HK-2 (cell line): ENCODE data around the gene EHD4.

ENCODE experiments used
- DNase-seq: peaks from one replicate; pipeline ENCODE4 v3.0.0-alpha.2; 2018; ENCODE audit not compliant: unreplicated experiment

EHD4 gene

DNA sequence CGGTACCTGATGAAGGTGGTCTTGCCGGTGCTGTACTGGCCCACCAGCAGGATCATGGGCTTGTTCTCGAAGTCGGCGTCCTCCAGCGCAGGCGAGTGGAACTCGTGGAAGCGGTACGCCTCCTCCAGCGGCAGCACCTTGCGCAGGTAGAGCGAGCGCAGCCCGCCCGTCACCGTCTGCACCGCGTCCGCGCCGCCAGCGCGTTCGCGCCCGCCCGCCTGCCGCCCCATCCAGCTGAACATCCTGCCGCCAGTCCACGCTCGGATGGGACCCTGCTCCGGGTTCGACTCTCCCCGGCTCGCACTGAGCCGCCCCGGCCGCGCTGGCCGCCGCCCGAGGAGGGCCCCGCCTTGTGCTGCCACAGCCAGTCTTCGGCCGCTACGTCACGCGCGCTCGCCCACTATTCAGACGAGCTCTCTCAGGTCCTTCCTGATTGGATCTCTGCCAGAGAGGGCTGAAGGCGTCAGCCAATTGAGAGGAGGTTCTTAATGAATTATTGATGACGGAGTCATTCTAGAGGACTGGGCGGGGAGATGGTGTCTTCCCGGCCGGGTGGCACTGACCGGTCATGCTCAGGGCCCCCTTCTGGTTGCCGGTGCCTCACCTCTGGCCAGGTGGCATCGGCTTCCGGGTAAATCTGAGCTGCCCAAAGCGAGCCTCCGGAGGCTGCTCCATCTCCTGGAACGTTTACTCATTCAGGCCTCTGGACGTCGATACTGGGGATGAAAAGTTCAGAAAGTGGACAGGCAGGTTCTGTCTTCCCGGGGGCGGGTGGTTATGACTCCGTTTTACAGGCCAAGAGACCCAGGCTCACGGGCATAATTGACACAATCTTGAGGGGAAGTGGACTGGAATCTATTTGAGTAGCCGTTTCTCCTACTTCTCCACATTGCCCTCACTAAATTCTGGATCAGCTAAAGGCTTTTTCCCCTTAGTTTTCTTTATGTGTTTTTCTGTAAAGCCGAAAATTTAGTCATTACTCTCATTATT, at the start of gene EHD4:
TSS of gene EHD4 (minus strand) at position 305 of the 990 bp plus-strand sequence. CDS start at position 242, 63 bp downstream.
- peak; percentile 94 for DNase-seq

DNA sequence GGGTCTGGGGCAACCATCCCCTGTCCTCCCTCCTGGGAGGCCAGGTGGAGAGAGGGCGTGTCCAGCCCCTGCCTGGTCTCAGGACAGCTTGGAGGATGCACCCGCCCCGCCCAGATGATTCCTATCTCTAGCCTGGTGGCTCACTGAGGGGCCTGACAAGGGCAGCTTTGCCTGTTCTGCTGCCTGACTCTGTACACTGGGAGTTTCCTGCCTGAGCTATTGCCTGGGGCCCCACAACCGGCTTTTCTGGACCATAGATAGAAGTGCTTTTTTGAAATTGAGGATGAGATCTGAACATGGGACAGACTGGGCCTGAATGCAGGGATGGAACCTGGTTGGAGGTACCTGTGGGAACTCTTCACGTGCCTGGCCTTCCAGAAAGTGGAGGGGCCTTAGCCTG, 49.2 kb upstream of the EHD4 start:
- DNase-seq, result no peak

DNA sequence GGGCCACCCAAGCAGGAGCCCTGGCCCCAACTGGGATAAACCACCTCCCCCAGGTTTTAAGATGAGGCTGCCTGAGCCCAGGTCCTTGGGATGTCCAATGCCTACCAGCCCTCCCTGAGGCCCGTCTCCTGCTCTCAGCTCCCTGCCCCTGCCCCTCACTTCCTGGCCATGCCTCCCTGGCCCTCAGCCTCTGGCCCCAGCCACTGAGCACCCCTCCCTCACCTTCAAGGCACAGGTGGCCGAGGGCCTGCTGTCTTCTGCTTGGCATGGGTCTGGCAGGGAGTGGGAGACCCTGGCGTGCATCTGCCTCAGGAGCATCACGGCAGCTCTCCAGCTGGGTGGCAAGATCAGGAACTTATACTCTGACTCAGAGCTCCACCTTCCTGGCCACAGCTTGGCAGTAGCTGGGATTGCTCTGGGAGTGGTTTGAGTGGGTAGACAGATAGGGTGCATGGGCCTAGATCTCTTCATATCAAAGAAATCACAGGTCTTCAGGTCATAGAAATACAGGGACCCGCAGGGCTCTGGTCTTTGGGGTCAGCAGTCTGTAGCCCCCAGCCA, 48.4 kb upstream of the EHD4 start, which contains the start of gene PLA2G4E:
TSS of gene PLA2G4E (minus strand) at position 330 of the 561 bp plus-strand sequence. CDS start at position 318, 12 bp downstream.
- DNase-seq, result no peak

DNA sequence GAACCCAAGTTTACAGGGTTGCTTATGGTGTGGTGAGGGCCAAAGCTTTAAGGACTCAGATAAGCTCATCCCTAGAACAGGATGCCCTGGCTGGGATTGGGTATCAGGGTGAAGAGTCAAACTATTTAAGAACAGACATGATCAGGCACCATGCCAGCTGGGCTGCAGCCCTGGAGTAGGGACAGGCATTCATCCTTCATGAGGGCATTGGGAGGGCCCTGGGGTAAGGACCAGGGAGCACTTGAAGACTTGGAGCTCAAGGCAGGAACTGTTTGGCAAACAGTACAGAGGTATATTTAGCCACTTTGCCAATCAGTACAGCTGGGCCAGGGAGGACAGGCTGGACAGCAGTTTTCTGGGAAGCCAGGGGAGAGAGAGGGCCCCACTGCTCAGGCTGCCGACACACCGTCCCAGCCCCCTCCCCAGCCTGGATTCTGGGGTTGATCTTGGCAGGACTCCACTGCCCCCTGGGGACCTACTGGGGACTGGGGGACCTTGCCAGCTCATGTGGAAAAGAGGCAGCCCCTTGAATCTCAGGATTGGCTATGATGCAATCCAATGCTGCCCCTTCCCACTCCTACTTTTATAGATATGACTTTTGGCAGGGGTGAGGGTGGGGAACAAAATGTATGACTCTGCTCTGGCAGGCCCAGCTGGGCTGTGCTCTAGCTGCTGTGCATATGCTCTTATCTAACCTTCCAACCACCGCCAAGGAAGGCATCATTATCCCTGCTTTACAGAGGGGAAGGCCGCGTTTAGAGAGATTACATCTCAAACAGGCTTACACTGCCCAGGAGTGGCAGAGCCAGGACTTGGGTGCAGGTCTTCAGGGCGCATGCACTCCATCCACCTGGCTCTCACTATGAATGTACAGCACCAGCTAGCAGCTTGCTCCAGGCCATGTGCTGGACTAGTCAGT, 46.2 kb upstream of the EHD4 start:
- DNase-seq, result no peak

DNA sequence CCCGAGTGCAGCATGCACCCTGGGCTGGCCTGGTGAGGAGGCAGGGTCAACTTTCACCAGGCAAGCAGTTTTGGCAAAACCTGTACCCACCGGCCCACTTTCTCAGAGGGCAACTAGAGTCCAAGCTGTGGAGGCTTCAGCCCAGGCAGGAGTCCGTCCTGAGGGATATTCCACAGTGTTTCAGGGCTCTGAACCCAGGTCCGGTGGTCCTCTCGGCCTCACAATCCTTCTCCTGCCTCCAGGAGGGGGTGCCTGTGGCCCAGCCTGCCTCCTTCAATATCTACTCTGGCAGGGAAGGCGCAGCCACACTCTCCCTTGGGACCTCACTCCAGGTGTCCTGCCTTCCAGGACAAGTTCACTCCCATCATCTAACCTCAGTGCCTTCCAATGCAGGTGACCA, 44.6 kb upstream of the EHD4 start:
- no peak for DNase-seq

DNA sequence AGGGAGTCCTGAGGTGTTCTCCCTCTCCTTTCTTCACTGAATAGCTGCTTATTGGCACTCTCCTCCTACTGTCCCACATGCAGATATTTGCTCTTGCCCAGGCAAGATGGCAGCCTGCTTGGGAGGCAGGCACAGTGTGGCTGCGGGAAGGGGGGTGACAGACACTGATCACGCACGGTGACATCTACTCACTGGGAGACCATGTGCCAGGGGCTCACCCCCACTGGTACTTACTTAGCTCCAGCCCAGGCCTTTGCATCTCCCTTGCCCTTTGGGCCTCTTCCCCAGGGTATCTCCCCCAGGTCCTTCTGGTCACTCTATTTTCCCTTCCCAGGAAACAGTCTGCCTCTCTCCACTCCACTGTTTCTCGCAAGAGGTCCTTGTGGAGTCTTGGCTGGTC, 42.0 kb upstream of the EHD4 start:
- DNase-seq, result no peak

DNA sequence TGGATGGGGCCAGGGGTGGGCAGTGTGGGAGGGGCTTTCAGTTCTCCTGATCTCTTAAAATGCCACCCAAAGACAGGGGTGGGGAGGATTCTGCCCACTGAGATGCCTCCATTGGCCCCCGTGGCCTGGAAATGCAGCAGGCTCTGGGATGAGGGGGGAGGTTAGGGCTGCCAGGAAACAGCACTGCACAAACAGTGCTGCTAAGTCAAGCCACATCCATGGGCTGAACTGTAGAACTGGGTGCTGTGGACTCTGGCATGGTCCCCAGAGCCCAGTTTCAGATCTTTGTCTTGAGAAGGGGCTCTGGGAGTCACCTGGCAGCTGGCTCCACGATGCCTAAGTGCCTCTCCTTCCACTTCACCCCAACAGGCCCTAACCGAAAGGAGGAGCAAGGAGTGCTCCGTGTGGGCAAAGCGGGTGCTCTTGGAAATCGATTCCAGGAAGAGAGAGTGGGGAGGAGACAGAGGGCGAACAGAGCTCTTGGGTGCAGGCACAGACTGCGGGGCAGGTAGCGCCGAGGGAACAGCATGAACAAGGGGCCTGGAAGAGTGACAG, 40.6 kb upstream of the EHD4 start:
- no peak for DNase-seq

DNA sequence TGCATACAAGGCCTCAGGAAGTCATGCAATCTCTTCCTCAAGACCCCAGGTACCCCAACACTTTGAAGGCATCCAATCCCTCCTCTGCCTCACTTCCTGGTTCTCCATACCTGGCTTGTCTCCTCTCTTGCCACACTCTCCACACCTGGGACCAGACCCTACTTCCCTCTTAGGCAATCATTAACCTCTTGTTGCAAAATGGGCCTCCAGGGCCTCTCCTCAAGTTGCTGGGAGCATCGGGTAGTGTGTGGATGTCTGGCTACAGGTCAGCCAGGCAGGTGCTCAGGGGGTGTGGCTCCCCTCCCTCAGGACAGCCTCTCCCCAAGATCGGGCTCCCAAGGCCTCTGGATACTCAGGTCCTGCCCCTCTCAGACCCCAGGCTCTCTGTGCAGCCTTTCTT, 39.9 kb upstream of the EHD4 start:
- no peak for DNase-seq

DNA sequence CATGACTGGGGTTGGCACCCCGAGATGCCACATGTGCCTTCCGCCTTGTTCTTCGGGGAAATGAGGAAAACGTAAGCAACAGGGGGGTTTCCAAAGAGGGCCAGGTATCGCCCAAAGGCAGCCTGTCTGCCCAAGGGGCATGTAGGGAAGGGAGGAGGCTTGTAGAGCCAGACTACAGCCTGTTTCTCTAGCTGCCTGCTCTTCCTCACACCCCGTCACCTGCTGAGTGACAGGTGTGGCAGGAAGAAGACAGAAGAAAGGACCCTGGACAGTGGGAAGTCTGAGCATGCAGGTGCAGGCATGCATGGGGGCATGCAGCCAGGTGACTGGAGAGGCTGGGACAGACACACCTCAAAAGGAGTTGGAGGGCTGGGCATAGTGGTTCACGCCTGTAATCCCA, 38.7 kb upstream of the EHD4 start:
- no peak for DNase-seq

DNA sequence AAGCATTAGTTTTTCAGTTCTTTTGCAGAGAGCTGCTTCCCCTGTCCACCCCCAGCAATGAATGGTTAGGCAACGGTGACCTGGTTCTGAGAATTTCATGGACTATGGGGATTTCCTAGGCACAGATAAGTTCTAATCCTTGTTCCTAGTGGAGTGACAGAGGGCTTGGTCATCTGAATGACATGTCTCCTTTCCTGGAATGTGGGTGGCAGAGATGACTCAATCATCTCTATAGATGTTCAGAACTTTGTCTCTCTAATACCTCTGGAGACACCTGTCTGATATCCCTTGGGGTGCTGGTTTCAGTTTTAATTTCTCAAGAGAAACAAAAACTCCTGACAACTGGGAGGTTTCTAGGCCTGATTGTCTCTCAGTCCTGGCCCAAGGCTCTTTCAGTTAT, 38.1 kb upstream of the EHD4 start:
- DNase-seq, result peak; percentile 2

DNA sequence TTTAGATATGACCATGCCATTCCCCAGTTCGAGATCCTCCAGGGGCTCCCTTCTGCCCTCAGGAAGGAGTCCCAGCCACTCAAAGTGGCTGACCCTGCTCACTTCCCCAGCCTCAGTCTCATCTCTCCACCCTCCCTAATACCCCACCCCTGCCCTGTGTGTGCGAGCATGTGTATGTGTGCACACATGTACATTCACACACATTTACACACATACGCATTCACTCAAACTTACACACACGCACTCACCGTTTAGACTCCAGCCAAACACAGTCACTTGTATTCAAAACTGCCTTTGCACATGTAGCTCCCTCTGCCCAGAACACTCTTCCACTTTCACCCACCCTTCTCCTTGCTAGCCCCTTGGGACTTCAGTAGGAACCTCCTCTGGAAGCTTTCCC, 37.1 kb upstream of the EHD4 start:
- no peak for DNase-seq

DNA sequence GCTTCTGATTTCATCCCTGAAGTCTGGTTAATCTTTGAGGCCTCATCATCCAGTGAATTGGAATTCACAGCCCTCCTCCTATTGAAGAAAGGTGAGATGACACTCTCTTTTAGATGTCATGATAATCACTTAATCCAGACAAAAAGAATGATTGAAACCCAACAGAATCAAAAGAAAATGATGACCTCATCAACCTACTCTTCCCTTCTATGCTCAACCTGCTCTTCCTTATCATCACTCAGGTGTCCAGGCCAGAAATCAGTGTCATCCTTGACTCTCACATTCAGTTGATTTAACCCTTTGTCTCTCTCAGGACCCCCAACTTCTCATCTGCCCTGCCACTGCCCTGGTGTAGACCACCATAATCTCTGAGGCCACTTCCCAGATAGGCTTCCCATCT, 36.7 kb upstream of the EHD4 start:
- no peak for DNase-seq

DNA sequence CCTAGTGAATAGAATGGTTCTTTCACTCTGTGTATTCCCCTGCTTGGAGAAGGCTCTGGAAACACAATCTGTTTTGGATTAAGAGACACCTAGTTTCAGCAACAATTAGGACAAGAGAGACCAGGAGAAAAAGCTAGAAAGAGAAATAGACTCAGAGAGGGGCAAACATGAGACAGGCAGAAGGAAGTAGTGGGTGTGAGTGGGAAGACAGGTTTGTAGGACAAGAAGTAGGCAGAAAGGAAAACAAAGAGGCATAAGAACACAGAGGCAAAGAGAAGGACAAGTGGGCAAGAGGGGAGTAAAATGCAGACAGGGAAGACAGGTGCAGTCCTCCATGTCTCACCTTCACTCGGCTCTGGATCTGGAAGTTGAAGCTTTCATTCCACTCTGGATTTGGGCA, 35.0 kb upstream of the EHD4 start:
- no peak for DNase-seq

DNA sequence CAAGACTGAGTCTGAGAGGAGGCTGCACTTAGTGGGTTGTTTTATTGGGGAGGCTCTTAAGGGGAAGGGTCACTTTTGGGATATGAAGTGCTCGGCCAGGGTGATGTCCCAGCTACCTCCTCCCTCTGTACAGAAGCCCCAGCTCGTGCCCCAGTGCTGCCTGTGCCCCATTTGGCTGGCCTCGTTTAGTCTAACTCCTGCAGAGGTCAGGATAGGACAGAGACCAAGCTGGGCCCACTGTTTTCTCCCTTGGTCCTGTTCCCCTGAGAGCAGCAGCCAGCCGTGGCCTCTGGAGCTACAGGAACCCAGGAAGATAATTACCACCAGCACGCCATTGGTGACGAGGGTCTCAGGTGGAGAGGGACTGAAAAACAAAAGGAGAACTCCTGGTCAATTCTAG, 30.0 kb upstream of the EHD4 start:
- DNase-seq, result no peak

DNA sequence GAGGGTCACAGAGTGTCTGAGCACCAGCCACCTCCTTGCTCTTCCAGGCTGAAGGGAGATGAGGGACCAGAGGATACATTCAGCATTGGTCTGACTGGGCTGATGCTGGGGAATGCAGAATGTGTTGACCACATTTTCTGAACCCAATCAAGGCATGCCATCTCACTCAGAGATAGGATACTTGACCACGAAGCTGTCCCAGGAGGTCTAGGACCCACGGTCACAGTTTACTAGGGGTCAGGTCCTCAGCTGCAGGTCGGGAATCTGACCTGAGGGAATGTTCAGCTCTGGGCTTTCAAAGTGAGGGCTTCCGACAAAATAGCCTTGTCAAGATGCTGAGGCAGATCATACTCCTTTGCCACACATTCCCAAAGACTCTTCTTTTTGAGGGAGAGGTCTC, 28.9 kb upstream of the EHD4 start:
- no peak for DNase-seq

DNA sequence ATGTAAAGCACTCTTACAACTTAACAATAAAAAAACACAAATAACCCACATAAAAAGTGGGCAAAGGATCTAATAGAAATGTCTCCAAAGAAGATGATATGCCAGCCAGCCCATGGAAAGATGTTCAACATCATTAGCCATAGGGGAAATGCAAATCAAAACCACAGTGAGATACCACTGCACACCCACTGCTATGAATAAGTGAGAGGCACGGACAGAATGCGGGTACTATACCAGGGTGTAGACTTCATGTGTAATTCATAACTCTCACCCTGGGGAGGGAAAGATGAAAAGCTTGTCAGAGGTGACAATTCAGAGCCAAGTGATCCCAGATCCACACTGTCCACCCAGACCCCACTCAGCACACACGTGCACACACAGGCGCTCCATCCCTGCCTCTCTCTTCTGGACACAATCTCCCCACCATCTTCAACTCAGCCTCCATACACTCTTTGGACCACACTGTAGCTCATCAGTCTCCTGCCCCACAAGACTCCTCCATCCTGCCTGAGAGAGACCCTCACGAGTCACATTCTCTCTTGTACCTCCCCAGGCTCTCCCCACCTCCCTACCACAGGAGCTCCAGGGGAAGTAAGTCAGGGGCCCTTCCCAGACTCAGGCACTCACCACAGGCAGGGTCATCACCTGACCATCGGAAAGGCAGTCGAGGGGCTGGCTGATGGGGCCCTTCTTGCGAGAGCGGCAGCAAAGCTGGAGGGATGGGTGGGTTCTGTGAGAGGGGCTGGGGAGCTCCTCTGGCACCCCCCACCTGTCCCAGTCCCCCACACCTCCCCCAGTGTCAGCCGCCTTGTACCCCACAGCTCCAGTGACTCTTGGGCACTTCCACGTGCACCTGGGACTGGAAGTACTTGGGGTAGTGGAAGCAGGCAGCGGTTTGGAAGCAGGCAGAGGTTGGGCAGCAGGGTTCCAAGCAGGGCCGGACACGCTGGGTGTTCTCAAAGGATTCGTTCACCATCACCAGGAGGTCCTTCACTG, 27.2 kb upstream of the EHD4 start:
- no peak for DNase-seq

DNA sequence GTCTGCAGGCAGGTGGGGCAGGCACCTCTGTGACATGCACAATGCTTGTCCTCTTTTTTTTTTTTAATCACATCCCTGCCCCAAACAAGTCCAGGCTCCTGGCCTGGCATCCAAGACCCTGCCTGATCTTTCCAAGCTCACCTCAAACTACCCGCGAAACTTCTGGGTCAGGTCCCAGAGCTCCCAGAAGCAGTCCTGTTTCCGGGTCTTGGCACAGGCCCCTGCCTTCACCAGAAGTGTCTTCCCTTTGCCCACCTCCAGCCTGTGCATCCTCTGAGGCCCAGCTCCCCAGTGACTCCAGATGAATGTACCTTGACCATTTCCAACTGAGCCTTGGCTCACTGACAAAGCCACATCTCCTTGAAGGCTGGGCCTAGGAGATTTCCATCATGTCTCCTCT, 25.5 kb upstream of the EHD4 start:
- DNase-seq, result no peak

DNA sequence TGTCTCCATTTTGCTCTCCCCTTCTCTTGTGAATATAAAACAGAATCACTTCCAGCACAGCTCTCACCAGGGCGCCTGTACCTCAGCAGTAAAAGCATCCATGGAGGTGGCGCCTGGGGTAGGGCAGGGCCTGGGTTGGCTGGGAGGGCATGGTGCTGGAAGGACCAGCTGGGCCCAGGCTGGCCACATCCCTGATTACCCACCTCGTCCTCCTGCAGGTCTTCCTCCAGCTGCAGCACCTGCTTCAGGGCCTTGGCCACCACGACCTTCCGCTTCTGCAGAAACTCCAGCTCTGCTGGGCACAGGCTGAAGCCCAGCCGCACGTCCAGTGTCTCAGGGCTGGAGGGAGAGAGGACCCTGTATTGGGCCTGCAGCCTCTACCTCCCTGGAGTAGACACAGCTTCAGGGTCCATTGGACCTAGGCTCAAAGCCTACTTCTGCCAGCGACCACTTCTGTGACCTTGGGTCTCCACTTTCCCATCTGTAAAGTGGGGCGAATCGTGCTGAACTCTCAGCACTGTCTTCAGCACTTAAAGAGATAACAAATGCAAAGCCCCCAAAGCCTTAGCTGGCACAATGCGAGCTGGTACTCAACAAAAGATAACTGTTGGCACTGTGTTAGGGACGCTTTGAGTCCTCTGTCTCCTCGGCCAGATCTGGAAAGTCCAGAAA, 24.7 kb upstream of the EHD4 start:
- no peak for DNase-seq

DNA sequence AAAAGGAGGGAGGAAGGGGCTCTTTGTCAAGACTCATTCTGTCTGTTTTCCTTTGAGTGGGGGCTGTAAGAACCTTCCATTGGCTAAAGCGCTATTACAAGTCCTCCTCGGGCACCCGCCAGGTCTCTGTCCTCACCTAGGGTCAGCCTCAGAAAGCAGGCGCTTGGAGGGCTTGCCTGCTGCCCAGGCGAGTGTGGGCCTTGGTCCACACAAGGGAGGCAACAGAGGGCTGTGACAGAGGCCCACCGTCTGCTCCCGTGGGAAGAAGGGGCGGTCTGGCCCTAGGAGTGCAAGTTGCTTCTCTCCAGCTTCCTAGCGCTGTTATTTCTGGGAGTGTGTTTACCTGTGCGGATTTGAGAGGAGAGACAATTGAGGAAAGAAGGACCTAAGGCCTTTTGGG, 24.0 kb upstream of the EHD4 start:
- DNase-seq, result no peak

DNA sequence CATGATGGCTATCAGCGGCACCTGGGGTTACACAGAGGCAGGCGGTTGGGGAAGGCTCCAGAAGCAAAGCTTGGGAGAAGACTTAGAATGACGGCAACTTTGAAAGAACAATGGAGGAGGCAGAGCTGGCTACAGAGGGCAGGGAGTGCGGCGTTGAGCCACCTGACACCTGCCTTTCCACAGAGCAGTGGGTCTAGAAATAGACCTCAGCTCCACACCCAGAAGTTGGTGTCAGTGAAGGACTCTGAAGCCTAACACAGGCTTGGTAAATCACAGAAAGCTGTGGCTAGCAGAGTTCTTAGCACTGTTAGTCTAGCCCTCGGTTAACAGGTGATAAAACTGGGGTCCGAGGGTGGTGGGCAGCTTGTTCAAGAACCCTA, 23.1 kb upstream of the EHD4 start:
- no peak for DNase-seq
